ENCODE data around the gene SPO11.

DNA sequence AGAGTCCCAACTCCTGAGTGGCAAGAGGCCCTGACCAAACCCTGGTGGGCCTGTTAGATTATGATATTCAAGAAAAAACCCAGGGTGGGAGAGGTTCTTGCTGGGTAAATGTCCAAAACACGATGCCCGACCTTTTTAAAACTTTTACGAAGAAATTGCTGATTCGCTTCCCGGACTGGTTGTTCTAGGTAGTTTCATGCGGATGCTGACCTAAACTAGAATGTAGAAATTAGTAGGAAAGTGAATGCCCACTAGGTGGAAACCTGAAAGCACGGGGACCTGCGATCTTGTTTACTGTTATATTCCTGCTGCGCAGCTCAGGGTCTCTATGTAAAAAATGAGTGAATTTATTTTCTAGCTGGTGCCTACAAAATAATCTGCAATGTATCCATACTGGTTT lies 23.7 kb downstream of the SPO11 start:
- TF ChIP-seq, protein P1, sequence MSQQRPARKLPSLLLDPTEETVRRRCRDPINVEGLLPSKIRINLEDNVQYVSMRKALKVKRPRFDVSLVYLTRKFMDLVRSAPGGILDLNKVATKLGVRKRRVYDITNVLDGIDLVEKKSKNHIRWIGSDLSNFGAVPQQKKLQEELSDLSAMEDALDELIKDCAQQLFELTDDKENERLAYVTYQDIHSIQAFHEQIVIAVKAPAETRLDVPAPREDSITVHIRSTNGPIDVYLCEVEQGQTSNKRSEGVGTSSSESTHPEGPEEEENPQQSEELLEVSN (IDR thresholded peaks at IDR 0.05; ENCODE audit: borderline replicate concordance, low read depth): no peak
- TF ChIP-seq RFX5 (IDR thresholded peaks at IDR 0.05) (no peak), POLR2A (IDR thresholded peaks at IDR 0.05; ENCODE audit: low read length) (no peak), JUNB (IDR thresholded peaks at IDR 0.05) (no peak)
- TF ChIP-seq, protein P2, sequence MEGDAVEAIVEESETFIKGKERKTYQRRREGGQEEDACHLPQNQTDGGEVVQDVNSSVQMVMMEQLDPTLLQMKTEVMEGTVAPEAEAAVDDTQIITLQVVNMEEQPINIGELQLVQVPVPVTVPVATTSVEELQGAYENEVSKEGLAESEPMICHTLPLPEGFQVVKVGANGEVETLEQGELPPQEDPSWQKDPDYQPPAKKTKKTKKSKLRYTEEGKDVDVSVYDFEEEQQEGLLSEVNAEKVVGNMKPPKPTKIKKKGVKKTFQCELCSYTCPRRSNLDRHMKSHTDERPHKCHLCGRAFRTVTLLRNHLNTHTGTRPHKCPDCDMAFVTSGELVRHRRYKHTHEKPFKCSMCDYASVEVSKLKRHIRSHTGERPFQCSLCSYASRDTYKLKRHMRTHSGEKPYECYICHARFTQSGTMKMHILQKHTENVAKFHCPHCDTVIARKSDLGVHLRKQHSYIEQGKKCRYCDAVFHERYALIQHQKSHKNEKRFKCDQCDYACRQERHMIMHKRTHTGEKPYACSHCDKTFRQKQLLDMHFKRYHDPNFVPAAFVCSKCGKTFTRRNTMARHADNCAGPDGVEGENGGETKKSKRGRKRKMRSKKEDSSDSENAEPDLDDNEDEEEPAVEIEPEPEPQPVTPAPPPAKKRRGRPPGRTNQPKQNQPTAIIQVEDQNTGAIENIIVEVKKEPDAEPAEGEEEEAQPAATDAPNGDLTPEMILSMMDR (IDR thresholded peaks at IDR 0.05): no peak
- TF ChIP-seq, protein P3, sequence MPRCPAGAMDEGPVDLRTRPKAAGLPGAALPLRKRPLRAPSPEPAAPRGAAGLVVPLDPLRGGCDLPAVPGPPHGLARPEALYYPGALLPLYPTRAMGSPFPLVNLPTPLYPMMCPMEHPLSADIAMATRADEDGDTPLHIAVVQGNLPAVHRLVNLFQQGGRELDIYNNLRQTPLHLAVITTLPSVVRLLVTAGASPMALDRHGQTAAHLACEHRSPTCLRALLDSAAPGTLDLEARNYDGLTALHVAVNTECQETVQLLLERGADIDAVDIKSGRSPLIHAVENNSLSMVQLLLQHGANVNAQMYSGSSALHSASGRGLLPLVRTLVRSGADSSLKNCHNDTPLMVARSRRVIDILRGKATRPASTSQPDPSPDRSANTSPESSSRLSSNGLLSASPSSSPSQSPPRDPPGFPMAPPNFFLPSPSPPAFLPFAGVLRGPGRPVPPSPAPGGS (IDR thresholded peaks at IDR 0.05): no peak
